OCI-LY3 (cell line): Measurements from ENCODE around the gene PTPRN2.

Experiments
- CTCF ChIP-seq: fragments of 200-600, 300-600 bp; sonication (generic); IDR thresholded peaks from 2 replicates; pipeline ENCODE4 v1.5.1; 2014; ENCODE audit warnings: antibody characterized with exemption, low read length, low read depth
- EZH2phosphoT487 ChIP-seq: fragments of 200-600 bp; shearing (Covaris generic); IDR thresholded peaks from 2 replicates; pipeline ENCODE4 v1.6.1; 2018; ENCODE audit warnings: antibody characterized with exemption, mixed run types, low read depth

GRCh38 chr7:157794746-157795065 lies 792.9 kb downstream of the PTPRN2 start:
- TF ChIP-seq CTCF (no peak), EZH2phosphoT487 (no peak)
